Measurements from ENCODE around the gene PHACTR1. TPM values are rescaled to one million over a fixed set of nuclear protein-coding genes. Genes with fewer than 3 reads are reported as not detected.

PHACTR1 gene
- total and polyA plus RNA-seq, 4 donors = 0.31 to 1.5 (median 0.79) TPM

GRCh38 chr6:12896208-12896733, 179.7 kb downstream of the PHACTR1 start:
- peaks cover 0 to 4% (median 0%) of the 10 kb centered on the region in 4 donors for H3K4me1 ChIP-seq (ENCODE audit: control insufficient read depth in 4 of 4, insufficient read depth in 4 of 4, low read length in 3 of 4)
- DNase-seq (ENCODE audit: low spot score) = no peak
- TF ChIP-seq ZBTB33 (IDR thresholded peaks at IDR 0.05) (no peak), MAX (IDR thresholded peaks at IDR 0.05) (no peak), TAF1 (conservative IDR thresholded peaks at IDR 0.05) (no peak), RAD21 (IDR thresholded peaks at IDR 0.05) (no peak), CTCF (IDR thresholded peaks at IDR 0.05; ENCODE audit: low read depth, low read length, missing input control) (no peak), ATF3 (IDR thresholded peaks at IDR 0.05) (no peak), NR2F2 (IDR thresholded peaks at IDR 0.05) (no peak)
- no peaks in the 10 kb centered on the region for H3K36me3 ChIP-seq (ENCODE audit: control insufficient read depth in 4 of 4, insufficient read depth in 3 of 4, low read depth in 1 of 4, low read length in 3 of 4)
- H3K9ac ChIP-seq (ENCODE audit: low read depth in 1 of 2, low read length in 2 of 2) = no peak overlapping the region
- H3K4me3 ChIP-seq (ENCODE audit: low read depth in 1 of 3, low read length in 3 of 3) = no peak overlapping the region
- H3K9me3 ChIP-seq (ENCODE audit: control insufficient read depth in 4 of 4, low read length in 3 of 4) = no peaks in the 10 kb centered on the region
- H3K27ac ChIP-seq (ENCODE audit: low read depth in 1 of 2, low read length in 2 of 2) = no peak overlapping the region
- H3K27me3 ChIP-seq (ENCODE audit: control insufficient read depth in 4 of 4, insufficient read depth in 4 of 4, low read length in 3 of 4) = peaks cover 0 to 3% (median 0%) of the 10 kb centered on the region in 4 donors
- 54% methylated on average over 7 of the region's 7 CpGs for WGBS

- Histone ChIP-seq H3K27ac (ENCODE audit: low read depth in 1 of 2, low read length in 2 of 2) (no peak overlapping the region), H3K36me3 (ENCODE audit: control insufficient read depth in 4 of 4, insufficient read depth in 3 of 4, low read depth in 1 of 4, low read length in 3 of 4) (no peaks in the 10 kb centered on the region), H3K4me1 (ENCODE audit: control insufficient read depth in 4 of 4, insufficient read depth in 4 of 4, low read length in 3 of 4) (peaks cover 0 to 4% (median 0%) of the 10 kb centered on the region in 4 donors), H3K4me3 (ENCODE audit: low read depth in 1 of 3, low read length in 3 of 3) (no peak overlapping the region), H3K27me3 (ENCODE audit: control insufficient read depth in 4 of 4, insufficient read depth in 4 of 4, low read length in 3 of 4) (peaks cover 0 to 3% (median 0%) of the 10 kb centered on the region in 4 donors), H3K9ac (ENCODE audit: low read depth in 1 of 2, low read length in 2 of 2) (no peak overlapping the region), H3K9me3 (ENCODE audit: control insufficient read depth in 4 of 4, low read length in 3 of 4) (no peaks in the 10 kb centered on the region)
- 84% methylated on average over 10 of the region's 10 CpGs for WGBS
- TF ChIP-seq REST (IDR thresholded peaks at IDR 0.05) = no peak
- no peak for TF ChIP-seq YY1 (IDR thresholded peaks at IDR 0.05)
- no peak for TF ChIP-seq HNF4G (IDR thresholded peaks at IDR 0.05)
- no peak for TF ChIP-seq RAD21 (IDR thresholded peaks at IDR 0.05)
- no peak for TF ChIP-seq EGR1 (IDR thresholded peaks at IDR 0.05; ENCODE audit: low read depth in 2 of 2)
- no peak for TF ChIP-seq CTCF (IDR thresholded peaks at IDR 0.05; ENCODE audit: low read depth, low read length, missing input control)
- TF ChIP-seq ZBTB33 (IDR thresholded peaks at IDR 0.05) = no peak
- no peak for TF ChIP-seq TAF1 (conservative IDR thresholded peaks at IDR 0.05)
- no peak for TF ChIP-seq FOXA2 (IDR thresholded peaks at IDR 0.05)
- no peak for TF ChIP-seq SP1 (IDR thresholded peaks at IDR 0.05)
- no peak for TF ChIP-seq MAX (IDR thresholded peaks at IDR 0.05)
- TF ChIP-seq HNF4A (conservative IDR thresholded peaks at IDR 0.05) = no peak
- TF ChIP-seq RXRA (IDR thresholded peaks at IDR 0.05) = no peak
- no peak for TF ChIP-seq JUND (IDR thresholded peaks at IDR 0.05)
- no peak for TF ChIP-seq NR2F2 (IDR thresholded peaks at IDR 0.05)
- no peak for TF ChIP-seq FOXA1 (IDR thresholded peaks at IDR 0.05)
- TF ChIP-seq ATF3 (IDR thresholded peaks at IDR 0.05) = no peak
- no peak for TF ChIP-seq GABPA (IDR thresholded peaks at IDR 0.05 in 1 of 2, conservative IDR thresholded peaks at IDR 0.05 in 1 of 2)
- DNase-seq (ENCODE audit: low spot score) = no peak
Observed at GRCh38 chr6:12898603-12899002, 182.0 kb downstream of the PHACTR1 start.

Measured in liver (tissue), 9 donors.